Measurements from ENCODE around the gene FAR1.

FAR1 gene

DNA sequence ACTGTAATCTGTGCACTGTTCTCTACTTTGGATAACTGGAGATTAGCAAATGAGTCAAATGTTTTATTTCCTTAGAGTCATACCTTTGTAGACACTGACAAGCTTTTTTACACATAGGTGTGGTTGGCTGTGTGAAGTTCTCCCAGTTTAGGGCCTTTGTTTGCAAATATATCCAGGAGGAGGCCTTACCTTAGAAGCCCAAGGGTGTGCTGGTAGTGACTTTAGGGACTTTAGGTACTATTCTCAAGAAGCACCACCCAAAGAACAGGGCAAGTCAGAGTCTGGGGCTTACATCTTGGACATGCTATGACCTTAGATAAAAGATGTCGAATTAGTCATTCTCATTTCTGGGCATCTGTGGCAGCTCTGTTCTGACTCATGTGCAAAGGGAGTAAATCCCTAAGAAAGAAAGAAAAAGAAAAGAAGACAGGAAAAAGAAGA is 4.8 kb upstream of the FAR1 start:
- TF ChIP-seq, protein P1, sequence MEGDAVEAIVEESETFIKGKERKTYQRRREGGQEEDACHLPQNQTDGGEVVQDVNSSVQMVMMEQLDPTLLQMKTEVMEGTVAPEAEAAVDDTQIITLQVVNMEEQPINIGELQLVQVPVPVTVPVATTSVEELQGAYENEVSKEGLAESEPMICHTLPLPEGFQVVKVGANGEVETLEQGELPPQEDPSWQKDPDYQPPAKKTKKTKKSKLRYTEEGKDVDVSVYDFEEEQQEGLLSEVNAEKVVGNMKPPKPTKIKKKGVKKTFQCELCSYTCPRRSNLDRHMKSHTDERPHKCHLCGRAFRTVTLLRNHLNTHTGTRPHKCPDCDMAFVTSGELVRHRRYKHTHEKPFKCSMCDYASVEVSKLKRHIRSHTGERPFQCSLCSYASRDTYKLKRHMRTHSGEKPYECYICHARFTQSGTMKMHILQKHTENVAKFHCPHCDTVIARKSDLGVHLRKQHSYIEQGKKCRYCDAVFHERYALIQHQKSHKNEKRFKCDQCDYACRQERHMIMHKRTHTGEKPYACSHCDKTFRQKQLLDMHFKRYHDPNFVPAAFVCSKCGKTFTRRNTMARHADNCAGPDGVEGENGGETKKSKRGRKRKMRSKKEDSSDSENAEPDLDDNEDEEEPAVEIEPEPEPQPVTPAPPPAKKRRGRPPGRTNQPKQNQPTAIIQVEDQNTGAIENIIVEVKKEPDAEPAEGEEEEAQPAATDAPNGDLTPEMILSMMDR (IDR thresholded peaks at IDR 0.05; ENCODE audit: low read depth, low read length, missing control alignments) = no peak
- no peak for DNase-seq (ENCODE audit: extremely low read depth, low read depth)

DNA sequence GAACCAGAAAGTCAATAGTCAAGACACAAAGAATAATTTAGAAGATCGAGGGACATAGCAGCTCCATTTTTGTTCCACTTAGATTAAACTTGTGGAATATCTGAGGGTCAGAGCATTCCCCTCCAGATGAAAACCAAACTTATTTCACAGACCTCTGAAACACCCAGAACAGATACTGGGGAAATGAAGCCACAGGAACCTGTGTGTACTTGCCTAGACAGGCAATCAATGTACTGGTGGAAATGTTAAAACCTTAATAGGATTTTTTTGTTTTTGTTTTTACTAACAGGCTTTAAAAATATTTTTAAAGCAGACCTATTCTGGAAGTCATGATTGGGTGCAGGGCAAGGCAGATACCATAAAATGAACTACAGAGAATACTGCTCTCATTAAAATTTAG is 4.1 kb upstream of the FAR1 start:
- TF ChIP-seq, protein P1 (IDR thresholded peaks at IDR 0.05; ENCODE audit: low read depth, low read length, missing control alignments) = no peak
- H3K4me3 ChIP-seq (replicated peaks; ENCODE audit: low read depth, low read length) = no peak overlapping the region
- DNase-seq (ENCODE audit: extremely low read depth, low read depth) = no peak

More for the DNA sequence above, 4.8 kb upstream of the FAR1 start:
- H3K4me3 ChIP-seq (replicated peaks; ENCODE audit: low read depth, low read length) = no peak overlapping the region

- H3K4me3 ChIP-seq (replicated peaks; ENCODE audit: low read depth, low read length) = no peak overlapping the region
- TF ChIP-seq, protein P1 (IDR thresholded peaks at IDR 0.05; ENCODE audit: low read depth, low read length, missing control alignments) = no peak
- DNase-seq (ENCODE audit: extremely low read depth, low read depth) = no peak
Observed at GRCh38 chr11:13666708-13667107, 1.8 kb upstream of the FAR1 start.

GRCh38 chr11:13667245-13667644 is 1.2 kb upstream of the FAR1 start:
- TF ChIP-seq, protein P1 (IDR thresholded peaks at IDR 0.05; ENCODE audit: low read depth, low read length, missing control alignments) = no peak
- no peak for DNase-seq (ENCODE audit: extremely low read depth, low read depth)
- no peak overlapping the region; the same call in 1 of the 2 replicates for H3K4me3 ChIP-seq (replicated peaks; ENCODE audit: low read depth, low read length)

DNA sequence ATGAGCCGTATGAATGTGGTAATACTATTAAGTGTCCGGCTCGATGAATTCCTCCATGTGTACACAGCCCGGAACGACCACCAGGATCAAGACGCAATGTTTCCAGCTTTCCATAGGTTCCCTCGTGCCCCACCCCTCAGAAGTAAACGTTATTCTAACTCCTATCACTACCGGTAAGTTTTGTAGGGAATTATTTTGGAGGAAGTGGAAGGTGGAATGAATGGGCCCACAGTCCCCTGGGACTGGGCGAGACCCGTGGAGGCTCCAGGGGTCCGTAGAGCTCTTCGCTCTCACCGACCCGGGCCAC is 720 bp upstream of the FAR1 start:
- TF ChIP-seq, protein P1 (IDR thresholded peaks at IDR 0.05; ENCODE audit: low read depth, low read length, missing control alignments) = no peak
- peak overlapping the region; percentile 81 for H3K4me3 ChIP-seq (replicated peaks; ENCODE audit: low read depth, low read length)
- no peak for DNase-seq (ENCODE audit: extremely low read depth, low read depth)

DNA sequence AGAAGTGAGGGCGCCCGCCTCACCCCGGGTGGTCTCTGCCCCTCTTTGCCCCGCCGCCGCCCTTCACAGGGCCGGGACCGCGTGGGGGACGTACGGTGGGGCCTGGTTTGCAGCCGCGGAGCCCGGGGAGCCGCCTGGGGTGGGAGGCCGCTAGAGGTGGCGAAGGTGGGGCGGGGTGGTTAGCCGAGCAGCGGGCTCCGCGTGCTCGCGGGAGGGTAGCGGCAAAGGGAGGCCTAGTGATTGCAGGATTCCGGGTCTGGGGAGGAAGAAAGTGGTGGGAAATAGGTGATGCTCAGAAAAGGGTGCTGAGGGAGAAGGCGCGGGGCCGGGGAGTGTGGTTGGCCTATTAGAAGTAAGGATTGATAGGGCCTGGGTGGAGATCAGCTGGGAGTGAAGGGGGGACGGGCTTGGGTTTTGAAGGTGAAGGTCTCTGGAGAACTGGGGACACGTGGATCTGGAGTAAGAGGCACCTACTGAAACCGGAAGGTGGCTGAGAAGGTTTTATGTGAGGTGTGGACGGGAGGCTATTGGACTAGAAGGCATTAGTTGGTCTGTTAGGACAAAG is 571 bp downstream of the FAR1 start:
- no peak for DNase-seq (ENCODE audit: extremely low read depth, low read depth)
- TF ChIP-seq, protein P1 (IDR thresholded peaks at IDR 0.05; ENCODE audit: low read depth, low read length, missing control alignments) = no peak
- H3K4me3 ChIP-seq (replicated peaks; ENCODE audit: low read depth, low read length) = peak overlapping the region; percentile 81
